Left ventricle myocardium superior (tissue), 1 donor: Measurements from ENCODE around the gene PFKM. TPM values are rescaled to one million over a fixed set of nuclear protein-coding genes. Genes with fewer than 3 reads are reported as not detected.
"Not testable (repeated sequence)": the region's sequence is repeated elsewhere in the genome, so short reads cannot be mapped to it uniquely, and the experiment has no call there.

Experiments
- ATAC-seq: fragments of 200-7000 bp; cut with Tn5 transposase; one replicate; pipeline ENCODE4 v1.9.1; 2020; ENCODE audit warnings: mild to moderate bottlenecking, moderate library complexity
- DNase-seq: peaks from one replicate; pipeline ENCODE4 v3.0.0-alpha.2; 2020
- intact Hi-C: fragments of 100-400 bp; cut with micrococcal nuclease; formaldehyde crosslinking; loops from one replicate; pipeline ENCODE4 v1.11.0; 2022
- total RNA-seq: library from RNA; stranded (reverse); fragmentation: NEBNext Ultra II Directional; extraction: Animal tissue kit (Norgen Biotek cat#: 25700); gene quantifications from one replicate; pipeline ENCODE4 v1.2.1, GENCODE V29; 2021
- donor health status: DM: no; HTN: yes; CAD: no; lungs with severe emphysema.

PFKM gene
- total RNA-seq, 1 donor from 2014 or later, result 703 TPM

- DNase-seq (no peak), ATAC-seq (no peak)
- intact Hi-C loops, result loop anchor here (10.0 kb wide), 1 partner anchor 48 kb away; the partner anchor contains the start of gene ASB8
Observed at GRCh38 chr12:48106681-48107613, 12.2 kb upstream of the PFKM start.

GRCh38 chr12:48109424-48109823, 9.7 kb upstream of the PFKM start:
- intact Hi-C loops, result loop anchor here (10.0 kb wide), 1 partner anchor 45 kb away; the partner anchor contains the start of gene ASB8
- no peak for DNase-seq
- no peak for ATAC-seq

- intact Hi-C loops, result no loop called here
- ATAC-seq, result no peak
- DNase-seq, result no peak
Observed at GRCh38 chr12:48110691-48111311, 8.4 kb upstream of the PFKM start.

- DNase-seq, intact Hi-C loops, ATAC-seq: not testable (repeated sequence)
Observed at GRCh38 chr12:48111312-48111693, 7.9 kb upstream of the PFKM start.

GRCh38 chr12:48115957-48116356, 3.2 kb upstream of the PFKM start:
- DNase-seq (no peak), ATAC-seq (no peak)
- intact Hi-C loops, result no loop called here

GRCh38 chr12:48118284-48118871, 786 bp upstream of the PFKM start:
- no peak for DNase-seq
- ATAC-seq, result no peak
- intact Hi-C loops, result no loop called here

GRCh38 chr12:48119834-48120195, 651 bp downstream of the PFKM start:
- no peak for DNase-seq
- peak; percentile 16 for ATAC-seq
- intact Hi-C loops, result no loop called here

- ATAC-seq (no peak), DNase-seq (no peak)
- intact Hi-C loops, result no loop called here
Observed at GRCh38 chr12:48121522-48121921, 2.4 kb downstream of the PFKM start.

GRCh38 chr12:48122065-48122834, 3.1 kb downstream of the PFKM start:
- ATAC-seq (peak; percentile 42), DNase-seq (no peak)
- intact Hi-C loops, result no loop called here

- ATAC-seq (no peak), DNase-seq (no peak)
- intact Hi-C loops, result no loop called here
Observed at GRCh38 chr12:48123169-48123568, 4.0 kb downstream of the PFKM start.

GRCh38 chr12:48125542-48125941, 6.4 kb downstream of the PFKM start:
- intact Hi-C loops, ATAC-seq, DNase-seq: not testable (repeated sequence)

GRCh38 chr12:48125985-48126384, 6.8 kb downstream of the PFKM start:
- peak; percentile 82 for DNase-seq
- ATAC-seq, result peak; percentile 90
- intact Hi-C loops, result no loop called here

- ATAC-seq (no peak), DNase-seq (no peak)
- intact Hi-C loops, result no loop called here
Observed at GRCh38 chr12:48126953-48127630, 7.9 kb downstream of the PFKM start.

- intact Hi-C loops, result no loop called here
- ATAC-seq, result no peak
- no peak for DNase-seq
Observed at GRCh38 chr12:48128800-48129199, 9.6 kb downstream of the PFKM start.

GRCh38 chr12:48129376-48129775, 10.2 kb downstream of the PFKM start:
- DNase-seq (no peak), ATAC-seq (no peak)
- intact Hi-C loops, result no loop called here

GRCh38 chr12:48131517-48131916, 12.4 kb downstream of the PFKM start:
- ATAC-seq, result peak; percentile 78
- DNase-seq, result no peak
- intact Hi-C loops, result no loop called here

- no peak for DNase-seq
- intact Hi-C loops, result no loop called here
- ATAC-seq, result no peak
Observed at GRCh38 chr12:48132826-48133225, 13.7 kb downstream of the PFKM start.

- ATAC-seq, result no peak
- intact Hi-C loops, result no loop called here
- no peak for DNase-seq
Observed at GRCh38 chr12:48135027-48135426, 15.9 kb downstream of the PFKM start.
